ENCODE measurements around the gene MGA. TPM values are rescaled to one million over a fixed set of nuclear protein-coding genes. Genes with fewer than 3 reads are reported as not detected.

Gene MGA
- total and polyA plus RNA-seq, 2 donors (not counting 3 experiments of a cell fraction or from before 2014, with no cell fraction given) = 4.1 to 36.5 TPM

GRCh38 chr15:41820791-41821423, 160.7 kb downstream of the MGA start:
- Histone ChIP-seq H4K20me1 (replicated peaks; ENCODE audit: control insufficient read depth, extremely low read depth, insufficient read depth, low read length) (no peaks in the 10 kb centered on the region), H3K79me2 (ENCODE audit: control insufficient read depth, insufficient read depth, low read length) (no peaks in the 10 kb centered on the region), H3K27ac (ENCODE audit: insufficient read depth, low read depth, low read length) (no peak overlapping the region), H3K4me2 (ENCODE audit: insufficient read depth, low read length) (no peak overlapping the region), H3K4me3 (replicated peaks in 1 of 3; ENCODE audit: insufficient read depth in 1 of 3, low read depth in 1 of 3, low read length in 3 of 3) (no peak overlapping the region), H2AFZ (ENCODE audit: low read depth, low read length) (no peak overlapping the region), H3K27me3 (ENCODE audit: control insufficient read depth in 2 of 2, insufficient read depth in 2 of 2, low read length in 2 of 2) (no peaks in the 10 kb centered on the region), H3K9me1 (replicated peaks; ENCODE audit: control insufficient read depth, extremely low read depth, insufficient read depth, low read length) (no peaks in the 10 kb centered on the region), H3K4me1 (ENCODE audit: control insufficient read depth, extremely low read depth, insufficient read depth, low read length) (no peaks in the 10 kb centered on the region), H3K9me3 (replicated peaks; ENCODE audit: control insufficient read depth, insufficient read depth, low read length) (no peaks in the 10 kb centered on the region), H3K9ac (replicated peaks; ENCODE audit: extremely low read depth, insufficient read depth, low read length) (no peak overlapping the region), H3K36me3 (ENCODE audit: control insufficient read depth in 2 of 2, extremely low read depth in 1 of 2, insufficient read depth in 2 of 2, low read length in 2 of 2) (peaks cover 13 to 54% of the 10 kb centered on the region in 2 experiments)
- no TSS peak for BruUV-seq (replicated peaks)
- DNase-seq (ENCODE audit: low read depth, low spot score) (no peak), FAIRE-seq (no peak)
- TF ChIP-seq GATA2 (IDR thresholded peaks at IDR 0.05; ENCODE audit: insufficient read depth, insufficient read length, low read depth, low read length) = no peak
- TF ChIP-seq FOS (IDR thresholded peaks at IDR 0.05; ENCODE audit: borderline replicate concordance, insufficient read depth, low read length) = no peak
- TF ChIP-seq JUN (IDR thresholded peaks at IDR 0.05; ENCODE audit: borderline replicate concordance, insufficient read depth, insufficient read length, low read depth) = no peak
- TF ChIP-seq POLR2A (IDR thresholded peaks at IDR 0.05; ENCODE audit: low read depth, low read length) = no peak
- TF ChIP-seq CTCF (IDR thresholded peaks at IDR 0.05; ENCODE audit: extremely low read depth in 1 of 2, insufficient read depth in 1 of 2, low read depth in 1 of 2, low read length in 2 of 2) = no peak
- no peak for TF ChIP-seq EZH2 (IDR thresholded peaks at IDR 0.05; ENCODE audit: borderline replicate concordance, low read depth, low read length, severe bottlenecking)
- no peak for TF ChIP-seq MYC (IDR thresholded peaks at IDR 0.05; ENCODE audit: low read depth, low read length)
- TF ChIP-seq POLR2AphosphoS5 (IDR thresholded peaks at IDR 0.05; ENCODE audit: insufficient read depth, low read depth, low read length) = no peak
- TF ChIP-seq MAX (IDR thresholded peaks at IDR 0.05; ENCODE audit: insufficient read depth, insufficient read length) = no peak
- POLR2A ChIA-PET = no interaction called here
- CTCF ChIA-PET = interaction anchor here (1.0 to 1.2 kb wide), 4 partner anchors 9 to 217 kb away, joined by 4 to 6 read pairs (median 4); no protein-coding TSS in a partner anchor
- dilution Hi-C loops (cut with MboI; ENCODE audit: extremely low pct_ligation_motif_present, low sequenced_read_pairs) = no loop called here
- intact Hi-C loops (cut with micrococcal nuclease) = no loop called here

All from endothelial cell of umbilical vein (primary cell).